Esophagus muscularis mucosa (tissue), 4 donors: ENCODE measurements around the gene NXPH3. TPM values are rescaled to one million over a fixed set of nuclear protein-coding genes. Genes with fewer than 3 reads are reported as not detected.
A peak's percentile ranks its signal among the peaks of the same experiment; 100 is the strongest.

ENCODE experiments used
- DNase-seq: peaks from one replicate; pipeline ENCODE4 v3.0.0-alpha.2; 2017; ENCODE audit errors: extremely low spot score
- H3K27ac ChIP-seq, 4 donors: fragments of 200-600 bp; sonication (generic); replicated peaks in 1 of 4; 1 replicate in 3 of 4; 2 replicates in 1 of 4; pipeline ENCODE4 v1.5.1; 2016 to 2019; ENCODE audit warnings: mild to moderate bottlenecking in 1 of 4
- H3K27me3 ChIP-seq, 4 donors: fragments of 200-600 bp; sonication (generic); one replicate each; pipeline versions ENCODE4 v1.5.1 to v1.6.0; 2016 to 2019
- H3K36me3 ChIP-seq, 4 donors: fragments of 200-600 bp; sonication (generic); one replicate each; pipeline ENCODE4 v1.5.1; 2016 to 2019
- H3K4me1 ChIP-seq, 4 donors: fragments of 200-600 bp; sonication (generic); one replicate each; pipeline ENCODE4 v1.5.1; 2016 to 2019
- H3K4me3 ChIP-seq, 4 donors: fragments of 200-600 bp; sonication (generic); 1 replicate in 2 of 4; 2 replicates in 2 of 4; pipeline ENCODE4 v1.5.1; 2016 to 2019; ENCODE audit warnings: mild to moderate bottlenecking in 4 of 4, moderate library complexity in 1 of 4
- H3K9me3 ChIP-seq, 4 donors: fragments of 200-600 bp; sonication (generic); 1 replicate in 3 of 4; 2 replicates in 1 of 4; pipeline ENCODE4 v1.5.1; 2016 to 2019
- EP300 ChIP-seq: sonication (generic); formaldehyde crosslinking; IDR thresholded peaks from one replicate; pipeline ENCODE4 v1.6.1; 2017; ENCODE audit warnings: antibody characterized with exemption
- POLR2A ChIP-seq: fragments of 450-650 bp; IDR thresholded peaks from one replicate; pipeline ENCODE4 v1.6.1; 2017; ENCODE audit warnings: antibody characterized with exemption, moderate library complexity, mild to moderate bottlenecking, low read depth
- POLR2AphosphoS5 ChIP-seq, 2 donors: sonication (generic); formaldehyde crosslinking; IDR thresholded peaks; one replicate each; pipeline ENCODE4 v1.6.1; 2017; ENCODE audit warnings: antibody characterized with exemption in 2 of 2
- WGBS: methylation state at CpG from one replicate; pipeline ENCODE4 v1.1.5; 2018; 5-methylcytosine and 5-hydroxymethylcytosine counted together
- intact Hi-C: fragments of 100-400 bp; cut with DNase I; formaldehyde crosslinking; loops from one replicate; pipeline ENCODE4 v1.15.1; 2023
- total RNA-seq, 4 donors: library from RNA; depleted of rRNA; stranded (reverse); fragments of >200 nt; gene quantifications; one replicate each; pipeline versions ENCODE4 v1.1.0 to v1.2.1, GENCODE V29; 2016
- TF ChIP-seq, protein P1 (sequence below), 3 experiments: fragments of 200-600 bp in 2 of 3; fragments of 450-650 bp in 1 of 3; sonication (generic) in 2 of 3; IDR thresholded peaks; one replicate each; pipeline ENCODE4 v1.5.1; 2017 to 2019; ENCODE audit warnings: antibody characterized with exemption in 3 of 3, mild to moderate bottlenecking in 2 of 3, moderate library complexity in 1 of 3

Gene NXPH3
- total RNA-seq, 4 donors from 2014 or later, result 12.6 to 37.8 (median 21.2) TPM

DNA sequence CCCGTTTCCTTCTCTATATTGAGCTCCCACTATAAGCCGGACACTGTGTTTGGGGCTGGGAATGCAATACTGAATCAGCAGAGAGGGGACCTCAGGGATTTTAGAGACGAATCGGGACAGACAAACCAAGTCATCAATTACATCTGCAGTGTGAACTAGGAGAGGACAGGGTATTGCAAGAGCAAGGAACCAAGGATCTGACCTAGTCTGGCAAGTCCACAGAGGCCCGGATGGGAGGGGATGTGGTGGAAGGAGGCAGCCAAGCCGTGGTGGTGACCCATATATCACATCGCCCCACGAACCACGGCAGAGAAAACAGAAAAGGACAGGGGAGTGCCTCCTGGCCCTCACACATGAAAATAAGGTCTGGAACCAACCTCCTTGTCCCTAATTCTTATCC is 28.1 kb upstream of the NXPH3 start:
- peaks cover 0 to 10% (median 0%) of the 10 kb centered on the region in 4 donors for H3K27me3 ChIP-seq
- no peak overlapping the region for H3K4me3 ChIP-seq
- intact Hi-C loops, result no loop called here
- TF ChIP-seq EP300 (no peak), POLR2AphosphoS5 (IDR thresholded peaks at IDR 0.05) (no peak), POLR2A (no peak)
- TF ChIP-seq, protein P1, sequence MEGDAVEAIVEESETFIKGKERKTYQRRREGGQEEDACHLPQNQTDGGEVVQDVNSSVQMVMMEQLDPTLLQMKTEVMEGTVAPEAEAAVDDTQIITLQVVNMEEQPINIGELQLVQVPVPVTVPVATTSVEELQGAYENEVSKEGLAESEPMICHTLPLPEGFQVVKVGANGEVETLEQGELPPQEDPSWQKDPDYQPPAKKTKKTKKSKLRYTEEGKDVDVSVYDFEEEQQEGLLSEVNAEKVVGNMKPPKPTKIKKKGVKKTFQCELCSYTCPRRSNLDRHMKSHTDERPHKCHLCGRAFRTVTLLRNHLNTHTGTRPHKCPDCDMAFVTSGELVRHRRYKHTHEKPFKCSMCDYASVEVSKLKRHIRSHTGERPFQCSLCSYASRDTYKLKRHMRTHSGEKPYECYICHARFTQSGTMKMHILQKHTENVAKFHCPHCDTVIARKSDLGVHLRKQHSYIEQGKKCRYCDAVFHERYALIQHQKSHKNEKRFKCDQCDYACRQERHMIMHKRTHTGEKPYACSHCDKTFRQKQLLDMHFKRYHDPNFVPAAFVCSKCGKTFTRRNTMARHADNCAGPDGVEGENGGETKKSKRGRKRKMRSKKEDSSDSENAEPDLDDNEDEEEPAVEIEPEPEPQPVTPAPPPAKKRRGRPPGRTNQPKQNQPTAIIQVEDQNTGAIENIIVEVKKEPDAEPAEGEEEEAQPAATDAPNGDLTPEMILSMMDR (IDR thresholded peaks at IDR 0.05), result no peak
- H3K27ac ChIP-seq, result no peak overlapping the region
- H3K36me3 ChIP-seq, result no peaks in the 10 kb centered on the region
- H3K4me1 ChIP-seq, result peaks cover 0 to 5% (median 0%) of the 10 kb centered on the region in 4 donors
- no peak for DNase-seq
- 66% methylated on average over 5 of the region's 9 CpGs for WGBS
- no peaks in the 10 kb centered on the region for H3K9me3 ChIP-seq

DNA sequence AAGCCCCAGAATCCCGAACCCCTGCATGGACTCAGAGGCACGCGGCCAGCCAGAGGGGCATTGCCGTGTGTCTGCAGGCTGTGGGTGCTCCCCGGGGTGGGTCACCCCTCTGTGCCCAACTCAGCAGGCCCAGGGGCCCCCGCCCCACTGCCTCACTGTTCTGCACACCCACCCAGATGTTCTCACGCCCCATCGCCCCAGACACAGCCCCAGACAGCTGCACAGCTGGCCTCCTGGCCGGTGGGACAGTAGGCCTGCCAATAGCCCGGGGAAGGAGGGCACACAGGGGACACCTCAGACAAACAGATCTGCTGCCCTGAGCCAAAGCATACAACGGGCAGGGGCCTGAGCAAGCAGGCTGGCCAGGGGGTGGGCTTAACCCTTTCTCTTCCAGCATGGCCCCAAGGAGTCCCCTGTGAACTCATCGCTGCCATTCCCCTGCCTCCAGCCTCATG is 27.6 kb upstream of the NXPH3 start:
- no peak for DNase-seq
- peaks cover 0 to 5% (median 0%) of the 10 kb centered on the region in 4 donors for H3K4me1 ChIP-seq
- no peaks in the 10 kb centered on the region for H3K9me3 ChIP-seq
- H3K27ac ChIP-seq, result no peak overlapping the region
- peaks cover 0 to 10% (median 0%) of the 10 kb centered on the region in 4 donors for H3K27me3 ChIP-seq
- H3K36me3 ChIP-seq, result no peaks in the 10 kb centered on the region
- TF ChIP-seq, protein P1 (IDR thresholded peaks at IDR 0.05), result no peak
- TF ChIP-seq POLR2A (no peak), POLR2AphosphoS5 (IDR thresholded peaks at IDR 0.05) (no peak), EP300 (no peak)
- 79% methylated on average over 10 of the region's 12 CpGs for WGBS
- intact Hi-C loops, result no loop called here
- H3K4me3 ChIP-seq, result no peak overlapping the region

DNA sequence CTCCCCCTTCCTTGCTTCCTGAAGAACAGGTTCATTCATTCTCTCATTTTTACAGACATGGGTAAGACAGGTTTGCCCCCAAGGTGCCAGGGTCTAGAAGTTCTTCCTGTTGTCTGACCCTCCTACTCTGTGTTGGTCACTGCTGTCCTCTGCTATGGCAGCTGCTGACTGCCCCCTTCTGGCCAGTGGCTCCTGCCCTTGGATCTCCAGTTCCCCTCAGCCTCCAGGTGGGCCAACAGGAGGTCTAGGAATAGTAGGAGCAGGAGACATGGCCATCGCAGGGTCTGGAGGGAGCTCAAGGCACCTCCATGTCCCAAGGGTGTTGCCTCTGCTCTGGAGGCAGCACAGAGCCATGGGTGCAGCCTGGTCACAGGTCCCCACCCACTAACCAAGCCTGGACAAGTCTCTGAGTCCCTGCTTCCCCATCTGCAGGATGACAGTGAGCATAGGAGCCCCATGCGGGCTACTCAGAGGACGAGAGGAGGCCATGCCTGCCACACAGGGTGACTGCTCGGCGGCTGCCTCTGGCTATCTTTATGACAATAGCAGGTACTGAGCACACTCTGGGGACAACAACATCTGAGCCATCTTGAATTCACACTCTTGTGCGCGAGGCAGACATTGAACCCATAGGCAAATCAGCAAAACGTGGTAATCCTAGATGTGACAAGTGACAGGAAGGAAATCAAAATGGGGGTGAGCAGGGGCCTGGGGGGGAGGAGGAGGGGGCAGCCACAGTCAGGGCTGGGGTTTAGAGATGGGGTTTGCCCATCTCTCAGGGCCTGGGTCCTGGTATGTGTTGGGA is 27.0 kb upstream of the NXPH3 start:
- no peak for DNase-seq
- peaks cover 0 to 10% (median 0%) of the 10 kb centered on the region in 4 donors for H3K27me3 ChIP-seq
- H3K36me3 ChIP-seq, result no peaks in the 10 kb centered on the region
- H3K27ac ChIP-seq, result no peak overlapping the region
- TF ChIP-seq, protein P1 (IDR thresholded peaks at IDR 0.05), result peak; percentile 50 to 61 (median 51)
- TF ChIP-seq EP300, result no peak
- 81% methylated on average over 7 of the region's 8 CpGs for WGBS
- H3K4me3 ChIP-seq, result no peak overlapping the region
- no peaks in the 10 kb centered on the region for H3K9me3 ChIP-seq
- peaks cover 0 to 5% (median 0%) of the 10 kb centered on the region in 4 donors for H3K4me1 ChIP-seq
- intact Hi-C loops, result no loop called here

DNA sequence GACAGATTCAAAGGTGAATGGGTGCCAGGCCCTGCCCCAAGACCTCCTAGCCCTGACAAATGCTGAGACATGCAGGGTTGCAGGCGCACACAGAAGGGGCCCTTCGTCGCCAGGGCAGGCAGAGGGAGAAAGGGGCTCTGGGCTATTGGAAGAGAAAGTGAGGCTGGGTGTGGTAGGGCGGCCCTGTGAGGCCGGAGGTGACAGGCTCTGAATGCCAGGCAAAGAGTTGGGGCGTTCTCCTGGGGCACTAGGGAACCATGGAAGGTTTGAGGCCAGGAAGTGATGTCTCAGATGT is 26.4 kb upstream of the NXPH3 start:
- TF ChIP-seq, protein P1 (IDR thresholded peaks at IDR 0.05), result no peak
- TF ChIP-seq POLR2AphosphoS5 (IDR thresholded peaks at IDR 0.05), result no peak
- no peak for TF ChIP-seq EP300
- TF ChIP-seq POLR2A, result no peak
- no peaks in the 10 kb centered on the region for H3K36me3 ChIP-seq
- WGBS, result 100% methylated on average over 6 of the region's 6 CpGs
- peaks cover 0 to 10% (median 0%) of the 10 kb centered on the region in 4 donors for H3K27me3 ChIP-seq
- no peak overlapping the region for H3K4me3 ChIP-seq
- intact Hi-C loops, result no loop called here
- no peak overlapping the region for H3K27ac ChIP-seq
- peaks cover 0 to 5% (median 0%) of the 10 kb centered on the region in 4 donors for H3K4me1 ChIP-seq
- DNase-seq, result no peak
- H3K9me3 ChIP-seq, result no peaks in the 10 kb centered on the region
